Limb (tissue), 2 donors: ENCODE measurements around the gene LYRM2.

Source experiments
- DNase-seq, 2 donors: peaks; one replicate each; pipeline ENCODE4 v3.0.0-alpha.2; 2016; ENCODE audit errors: extremely low spot score in 2 of 2

The LYRM2 gene

GRCh38 chr6:89638320-89639195 lies at the start of gene LYRM2:
Gene LYRM2 (minus strand): TSS chr6:89638747. CDS start chr6:89638716, 31 bp downstream.
- DNase-seq = peak; percentile 93 to 96

GRCh38 chr6:89688328-89688727 lies 49.8 kb upstream of the LYRM2 start:
- no peak for DNase-seq

GRCh38 chr6:89685311-89685710 lies 46.8 kb upstream of the LYRM2 start:
- DNase-seq = no peak

GRCh38 chr6:89682991-89683390 lies 44.4 kb upstream of the LYRM2 start:
- DNase-seq = no peak

GRCh38 chr6:89681983-89682564 lies 43.5 kb upstream of the LYRM2 start:
- DNase-seq = no peak

GRCh38 chr6:89680551-89680950 lies 42.0 kb upstream of the LYRM2 start:
- DNase-seq = no peak

GRCh38 chr6:89680150-89680549 lies 41.6 kb upstream of the LYRM2 start:
- no peak for DNase-seq

GRCh38 chr6:89679215-89680120 lies 40.9 kb upstream of the LYRM2 start:
- DNase-seq = no peak

- no peak for DNase-seq
Observed at GRCh38 chr6:89678531-89678930, 40.0 kb upstream of the LYRM2 start.

GRCh38 chr6:89675949-89676748 lies 37.6 kb upstream of the LYRM2 start:
- DNase-seq = no peak

GRCh38 chr6:89670935-89671565 lies 32.5 kb upstream of the LYRM2 start:
- no peak for DNase-seq

GRCh38 chr6:89669002-89669401 lies 30.5 kb upstream of the LYRM2 start:
- DNase-seq = no peak

GRCh38 chr6:89667872-89668556 lies 29.5 kb upstream of the LYRM2 start:
- no peak for DNase-seq

GRCh38 chr6:89662659-89663223 lies 24.2 kb upstream of the LYRM2 start:
- DNase-seq = no peak

- no peak for DNase-seq
Observed at GRCh38 chr6:89661559-89661958, 23.0 kb upstream of the LYRM2 start.

- no peak for DNase-seq
Observed at GRCh38 chr6:89660981-89661380, 22.4 kb upstream of the LYRM2 start.

GRCh38 chr6:89657445-89658158 lies 19.1 kb upstream of the LYRM2 start:
- DNase-seq = no peak

GRCh38 chr6:89655122-89655521 lies 16.6 kb upstream of the LYRM2 start:
- no peak for DNase-seq

GRCh38 chr6:89650579-89650978 lies 12.0 kb upstream of the LYRM2 start:
- no peak for DNase-seq
